ENCODE measurements around the gene SCEL. TPM values are rescaled to one million over a fixed set of nuclear protein-coding genes. Genes with fewer than 3 reads are reported as not detected.

Gene SCEL
- total RNA-seq, 4 donors from 2014 or later, result 0.13 to 1.7 (median 0.29) TPM; not detected in 1

DNA sequence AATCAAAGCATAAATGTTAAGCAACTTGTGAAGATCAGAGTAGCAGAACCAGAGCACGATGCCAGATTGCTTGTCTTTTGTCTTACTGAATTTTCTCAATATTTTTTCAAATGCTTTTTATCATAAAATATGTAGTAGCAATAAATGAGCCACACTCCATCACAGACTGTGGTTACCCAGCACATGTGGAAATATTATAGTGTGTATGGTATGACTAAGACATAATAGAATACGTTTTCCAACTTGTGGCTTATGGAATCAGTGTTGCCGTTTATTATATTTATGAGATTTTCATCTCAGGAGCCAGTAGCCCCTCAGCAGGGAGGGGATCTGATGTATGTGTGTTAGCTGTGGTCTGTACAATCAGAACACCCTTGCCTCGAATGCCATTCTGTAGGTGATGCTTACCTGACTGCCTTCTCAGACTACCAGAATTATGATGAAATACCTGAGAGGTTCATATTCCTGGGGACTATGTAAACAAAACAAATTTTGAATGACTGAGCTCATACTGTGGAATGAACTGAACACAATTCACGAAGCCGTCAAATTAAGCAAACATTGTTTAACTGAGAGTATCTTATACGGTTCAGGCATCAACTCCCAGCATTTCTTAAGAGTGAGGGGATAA lies 1.9 kb downstream of the SCEL start:
- Histone ChIP-seq H3K27me3 (no peaks in the 10 kb centered on the region), H3K36me3 (no peaks in the 10 kb centered on the region), H3K9me3 (no peaks in the 10 kb centered on the region), H3K4me3 (no peak overlapping the region), H3K4me1 (no peaks in the 10 kb centered on the region), H3K27ac (replicated peaks in 1 of 4) (no peak overlapping the region)
- no peak for TF ChIP-seq POLR2A (IDR thresholded peaks at IDR 0.05; ENCODE audit: low read depth)
- TF ChIP-seq, protein P1, sequence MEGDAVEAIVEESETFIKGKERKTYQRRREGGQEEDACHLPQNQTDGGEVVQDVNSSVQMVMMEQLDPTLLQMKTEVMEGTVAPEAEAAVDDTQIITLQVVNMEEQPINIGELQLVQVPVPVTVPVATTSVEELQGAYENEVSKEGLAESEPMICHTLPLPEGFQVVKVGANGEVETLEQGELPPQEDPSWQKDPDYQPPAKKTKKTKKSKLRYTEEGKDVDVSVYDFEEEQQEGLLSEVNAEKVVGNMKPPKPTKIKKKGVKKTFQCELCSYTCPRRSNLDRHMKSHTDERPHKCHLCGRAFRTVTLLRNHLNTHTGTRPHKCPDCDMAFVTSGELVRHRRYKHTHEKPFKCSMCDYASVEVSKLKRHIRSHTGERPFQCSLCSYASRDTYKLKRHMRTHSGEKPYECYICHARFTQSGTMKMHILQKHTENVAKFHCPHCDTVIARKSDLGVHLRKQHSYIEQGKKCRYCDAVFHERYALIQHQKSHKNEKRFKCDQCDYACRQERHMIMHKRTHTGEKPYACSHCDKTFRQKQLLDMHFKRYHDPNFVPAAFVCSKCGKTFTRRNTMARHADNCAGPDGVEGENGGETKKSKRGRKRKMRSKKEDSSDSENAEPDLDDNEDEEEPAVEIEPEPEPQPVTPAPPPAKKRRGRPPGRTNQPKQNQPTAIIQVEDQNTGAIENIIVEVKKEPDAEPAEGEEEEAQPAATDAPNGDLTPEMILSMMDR (IDR thresholded peaks at IDR 0.05), result no peak
- TF ChIP-seq EP300 (IDR thresholded peaks at IDR 0.05), result no peak
- no peak for TF ChIP-seq POLR2AphosphoS5 (IDR thresholded peaks at IDR 0.05)
- peak; percentile 24 for DNase-seq (ENCODE audit: extremely low spot score)
- 85% methylated on average over 7 of the region's 7 CpGs for WGBS
- intact Hi-C loops (cut with DNase I), result no loop called here

DNA sequence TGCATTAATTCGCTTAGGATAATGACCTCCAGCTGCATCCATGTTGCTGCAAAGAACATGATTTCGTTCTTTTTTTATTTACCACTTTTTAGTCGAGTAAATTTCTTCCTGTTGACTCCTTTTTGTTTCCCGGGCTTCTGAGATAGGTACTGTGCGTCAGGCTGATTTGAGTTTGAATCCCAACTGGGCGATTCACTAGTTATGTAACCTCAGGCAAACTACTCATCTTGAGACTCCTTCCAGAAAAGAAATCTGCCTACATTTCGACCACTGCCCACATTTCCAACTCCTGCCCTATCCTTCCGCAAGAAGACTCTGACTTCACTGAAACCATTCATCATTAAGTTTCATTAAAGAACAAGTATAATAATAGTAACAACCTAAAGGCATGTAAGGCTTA lies 8.2 kb downstream of the SCEL start:
- peak; percentile 17 for DNase-seq (ENCODE audit: extremely low spot score)
- WGBS, result 90% methylated on average over 8 of the region's 8 CpGs
- TF ChIP-seq, protein P1 (IDR thresholded peaks at IDR 0.05), result no peak
- TF ChIP-seq POLR2AphosphoS5 (IDR thresholded peaks at IDR 0.05) (no peak), POLR2A (IDR thresholded peaks at IDR 0.05; ENCODE audit: low read depth) (no peak), EP300 (IDR thresholded peaks at IDR 0.05) (no peak)

DNA sequence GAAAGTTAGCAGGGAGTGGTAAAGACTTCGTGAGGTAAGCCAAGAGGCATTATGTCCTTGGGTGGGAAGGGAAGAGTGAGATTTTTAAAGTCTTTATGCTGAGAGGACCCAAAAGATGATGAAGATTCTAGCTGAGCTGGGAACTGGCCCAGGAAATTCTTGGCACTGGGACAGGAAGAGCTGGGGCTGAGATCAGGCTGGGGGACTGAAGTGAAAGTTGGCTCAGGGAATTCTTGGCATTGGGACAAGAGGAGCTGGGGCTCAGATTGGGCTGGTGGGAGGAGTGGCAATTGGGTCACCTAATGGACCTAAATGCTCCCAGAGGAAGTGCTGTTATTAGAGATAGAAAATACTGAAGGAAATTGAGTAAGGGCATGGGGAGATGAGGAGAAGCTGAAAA lies 8.8 kb downstream of the SCEL start:
- no peaks in the 10 kb centered on the region for H3K27me3 ChIP-seq
- peaks cover 12 to 17% (median 15%) of the 10 kb centered on the region in 4 donors for H3K4me1 ChIP-seq
- 11% methylated on average over 1 of the region's 1 CpG for WGBS
- H3K9me3 ChIP-seq, result no peaks in the 10 kb centered on the region
- H3K27ac ChIP-seq (replicated peaks in 1 of 4), result no peak overlapping the region
- no peaks in the 10 kb centered on the region for H3K36me3 ChIP-seq
- peak; percentile 80 for DNase-seq (ENCODE audit: extremely low spot score)
- no peak overlapping the region for H3K4me3 ChIP-seq
- intact Hi-C loops (cut with DNase I), result no loop called here
- TF ChIP-seq POLR2A (IDR thresholded peaks at IDR 0.05; ENCODE audit: low read depth) (no peak), POLR2AphosphoS5 (IDR thresholded peaks at IDR 0.05) (no peak), EP300 (IDR thresholded peaks at IDR 0.05) (no peak)
- TF ChIP-seq, protein P1 (IDR thresholded peaks at IDR 0.05), result no peak

More for the DNA sequence above, 8.2 kb downstream of the SCEL start:
- no peak overlapping the region for H3K4me3 ChIP-seq
- intact Hi-C loops (cut with DNase I), result no loop called here
- H3K4me1 ChIP-seq, result peaks cover 12 to 17% (median 15%) of the 10 kb centered on the region in 4 donors
- H3K27me3 ChIP-seq, result no peaks in the 10 kb centered on the region
- no peaks in the 10 kb centered on the region for H3K36me3 ChIP-seq
- H3K27ac ChIP-seq (replicated peaks in 1 of 4), result no peak overlapping the region
- no peaks in the 10 kb centered on the region for H3K9me3 ChIP-seq

DNA sequence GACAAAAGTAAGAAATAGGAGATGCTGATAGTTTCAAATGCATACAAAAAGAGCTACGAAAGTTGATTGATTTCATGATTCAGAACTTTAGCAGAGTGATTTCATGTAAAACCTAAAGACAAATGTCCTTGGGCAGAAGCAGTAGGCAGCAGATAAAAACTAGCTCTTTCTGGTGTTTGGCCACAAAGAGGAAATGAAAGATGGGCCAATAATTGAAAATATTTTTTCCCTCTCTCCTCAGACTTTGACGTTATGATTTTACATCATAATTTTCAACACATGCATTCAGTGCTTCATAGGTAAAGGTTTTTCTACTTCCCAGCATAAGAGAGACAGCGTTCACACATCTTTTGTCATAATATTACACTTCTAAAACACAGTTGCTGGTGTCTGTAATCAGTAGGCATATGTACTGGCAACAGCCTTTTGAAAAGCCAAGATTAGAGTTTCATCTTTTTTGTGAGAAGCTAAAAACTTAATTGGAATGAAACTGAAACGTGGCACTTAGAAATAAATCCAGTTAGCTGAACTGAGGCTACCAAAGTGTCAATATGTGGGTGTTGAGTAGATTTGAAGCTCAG lies 9.3 kb downstream of the SCEL start:
- Histone ChIP-seq H3K4me3 (no peak overlapping the region), H3K27ac (replicated peaks in 1 of 4) (no peak overlapping the region), H3K9me3 (no peaks in the 10 kb centered on the region), H3K27me3 (no peaks in the 10 kb centered on the region), H3K4me1 (peaks cover 12 to 17% (median 15%) of the 10 kb centered on the region in 4 donors), H3K36me3 (no peaks in the 10 kb centered on the region)
- 46% methylated on average over 4 of the region's 4 CpGs for WGBS
- no peak for DNase-seq (ENCODE audit: extremely low spot score)
- TF ChIP-seq EP300 (IDR thresholded peaks at IDR 0.05) (no peak), POLR2AphosphoS5 (IDR thresholded peaks at IDR 0.05) (no peak), POLR2A (IDR thresholded peaks at IDR 0.05; ENCODE audit: low read depth) (no peak)
- TF ChIP-seq, protein P1 (IDR thresholded peaks at IDR 0.05), result no peak
- intact Hi-C loops (cut with DNase I), result no loop called here

Data from esophagus muscularis mucosa (tissue), 4 donors.